SK-N-SH treated with all-trans-retinoic acid at 6 μM for 48 hours (cell line): ENCODE data around the gene MGARP.

ENCODE experiments used
- ATAC-seq: fragments of 200-7000 bp; cut with Tn5 transposase; 3 replicates; pipeline ENCODE4 v1.9.1; 2020; ENCODE audit warnings: mild to moderate bottlenecking, moderate library complexity
- ARNTL ChIP-seq: fragments of 450-650 bp; formaldehyde crosslinking; IDR thresholded peaks from 2 replicates; pipeline ENCODE4 v1.5.0; 2020; ENCODE audit warnings: low read depth, mild to moderate bottlenecking, moderate library complexity, borderline replicate concordance
- BACH2 ChIP-seq: fragments of 250-450 bp; sonication (Bioruptor Pico); IDR thresholded peaks from 2 replicates; pipeline ENCODE4 v1.9.0; 2021; ENCODE audit warnings: mild to moderate bottlenecking, borderline replicate concordance
- CREB5 ChIP-seq: fragments of 250-450 bp; sonication (Bioruptor Pico); IDR thresholded peaks from 2 replicates; pipeline ENCODE4 v1.5.1; 2020; ENCODE audit warnings: low read depth, mild to moderate bottlenecking, moderate library complexity
- CSRNP3 ChIP-seq: fragments of 250-450 bp; sonication (Bioruptor Pico); IDR thresholded peaks from 2 replicates; pipeline ENCODE4 v1.5.1; 2021; ENCODE audit warnings: mild to moderate bottlenecking, moderate library complexity
- ESRRG ChIP-seq: fragments of 250-450 bp; sonication (Bioruptor Pico); IDR thresholded peaks from 2 replicates; pipeline ENCODE4 v1.6.1; 2021; ENCODE audit warnings: mild to moderate bottlenecking
- GLIS3 ChIP-seq: fragments of 250-450 bp; sonication (Bioruptor Pico); IDR thresholded peaks from 2 replicates; pipeline ENCODE4 v1.5.0; 2020; ENCODE audit warnings: mild to moderate bottlenecking, moderate library complexity
- ISL1 ChIP-seq: fragments of 250-450 bp; sonication (Bioruptor Pico); IDR thresholded peaks from 2 replicates; pipeline ENCODE4 v2.1.2; 2022; ENCODE audit warnings: mild to moderate bottlenecking, moderate library complexity
- OSR1 ChIP-seq: fragments of 250-450 bp; sonication (Bioruptor Pico); IDR thresholded peaks from 2 replicates; pipeline ENCODE4 v1.8.0; 2022; ENCODE audit warnings: moderate library complexity, mild to moderate bottlenecking, inconsistent platforms
- PATZ1 ChIP-seq: fragments of 250-450 bp; sonication (Bioruptor Pico); IDR thresholded peaks from 2 replicates; pipeline ENCODE4 v1.8.0; 2020; ENCODE audit warnings: mild to moderate bottlenecking, moderate library complexity, borderline replicate concordance
- POU6F1 ChIP-seq: fragments of 250-450 bp; sonication (Bioruptor Pico); IDR thresholded peaks from 2 replicates; pipeline ENCODE4 v1.8.0; 2021; ENCODE audit warnings: low read depth, mild to moderate bottlenecking, moderate library complexity, borderline replicate concordance
- PPARA ChIP-seq: fragments of 250-450 bp; sonication (Bioruptor Pico); IDR thresholded peaks from 2 replicates; pipeline ENCODE4 v1.5.0; 2020; ENCODE audit warnings: mild to moderate bottlenecking, borderline replicate concordance
- RARB ChIP-seq: fragments of 250-450 bp; sonication (Bioruptor Pico); IDR thresholded peaks from 2 replicates; pipeline ENCODE4 v1.8.0; 2021; ENCODE audit warnings: mild to moderate bottlenecking, moderate library complexity
- TCF4 ChIP-seq: fragments of 250-450 bp; sonication (Bioruptor Pico); IDR thresholded peaks from 2 replicates; pipeline ENCODE4 v1.8.0; 2021; ENCODE audit warnings: mild to moderate bottlenecking, moderate library complexity, borderline replicate concordance
- TOX ChIP-seq: fragments of 250-450 bp; sonication (Bioruptor Pico); IDR thresholded peaks from 2 replicates; pipeline ENCODE4 v1.8.0; 2021; ENCODE audit warnings: mild to moderate bottlenecking, moderate library complexity, borderline replicate concordance
- TSHZ2 ChIP-seq: fragments of 250-450 bp; sonication (Bioruptor Pico); IDR thresholded peaks from 2 replicates; pipeline ENCODE4 v1.5.0; 2020; ENCODE audit warnings: mild to moderate bottlenecking, moderate library complexity
- ZC3H10 ChIP-seq: fragments of 250-450 bp; sonication (Bioruptor Pico); IDR thresholded peaks from 2 replicates; pipeline ENCODE4 v1.5.1; 2021; ENCODE audit warnings: mild to moderate bottlenecking, moderate library complexity
- ZFP3 ChIP-seq: fragments of 250-450 bp; sonication (Bioruptor Pico); IDR thresholded peaks from 2 replicates; pipeline ENCODE4 v1.5.0; 2020; ENCODE audit warnings: mild to moderate bottlenecking, moderate library complexity
- ZFP30 ChIP-seq: fragments of 450-650 bp; formaldehyde crosslinking; IDR thresholded peaks from 2 replicates; pipeline ENCODE4 v1.5.0; 2022; ENCODE audit warnings: mild to moderate bottlenecking, moderate library complexity
- ZNF565 ChIP-seq: fragments of 450-650 bp; formaldehyde crosslinking; conservative IDR thresholded peaks from 2 replicates; pipeline ENCODE4 v1.5.0; 2020; ENCODE audit warnings: low read depth, mild to moderate bottlenecking, moderate library complexity
- ZNF70 ChIP-seq: fragments of 450-650 bp; formaldehyde crosslinking; IDR thresholded peaks from 2 replicates; pipeline ENCODE4 v1.5.0; 2020; ENCODE audit warnings: mild to moderate bottlenecking, moderate library complexity

The MGARP gene

GRCh38 chr4:139316733-139317132 lies 36.7 kb upstream of the MGARP start:
- TF ChIP-seq POU6F1 (CRISPR knock-in tag) = no peak
- no peak for TF ChIP-seq ESRRG
- TF ChIP-seq PPARA (CRISPR knock-in tag) = no peak
- no peak for TF ChIP-seq PATZ1 (CRISPR knock-in tag)
- no peak for TF ChIP-seq TSHZ2 (CRISPR knock-in tag)
- no peak for TF ChIP-seq OSR1 (CRISPR knock-in tag)
- no peak for TF ChIP-seq TCF4
- no peak for TF ChIP-seq ZNF70 (CRISPR knock-in tag)
- no peak for TF ChIP-seq BACH2 (CRISPR knock-in tag)
- no peak for TF ChIP-seq RARB (CRISPR knock-in tag)
- no peak for TF ChIP-seq ZFP30 (CRISPR knock-in tag)
- TF ChIP-seq TOX = no peak
- no peak for TF ChIP-seq ZNF565
- no peak for ATAC-seq

- TF ChIP-seq ZFP30 (CRISPR knock-in tag) = no peak
- no peak for TF ChIP-seq TSHZ2 (CRISPR knock-in tag)
- no peak for TF ChIP-seq ZNF70 (CRISPR knock-in tag)
- TF ChIP-seq RARB (CRISPR knock-in tag) = no peak
- no peak for TF ChIP-seq ARNTL (CRISPR knock-in tag)
- no peak for TF ChIP-seq CREB5 (CRISPR knock-in tag)
- no peak for TF ChIP-seq ISL1 (CRISPR knock-in tag)
- no peak for TF ChIP-seq TCF4
- no peak for TF ChIP-seq CSRNP3 (CRISPR knock-in tag)
- TF ChIP-seq OSR1 (CRISPR knock-in tag) = no peak
- TF ChIP-seq TOX = no peak
- no peak for TF ChIP-seq GLIS3
- TF ChIP-seq BACH2 (CRISPR knock-in tag) = no peak
- TF ChIP-seq ZFP3 = no peak
- TF ChIP-seq ZC3H10 (CRISPR knock-in tag) = no peak
- no peak for TF ChIP-seq PATZ1 (CRISPR knock-in tag)
- ATAC-seq = no peak
Observed at GRCh38 chr4:139315221-139315675, 35.2 kb upstream of the MGARP start.
